ENCODE data around the gene SIPA1L3.

GRCh38 chr19:37997911-37998344 is 90.9 kb downstream of the SIPA1L3 start:
- no peak for TF ChIP-seq CTCF (IDR thresholded peaks at IDR 0.05)
- no peak for TF ChIP-seq POLR2A (IDR thresholded peaks at IDR 0.05)

Data from breast epithelium (tissue), 3 donors.